ENCODE measurements around the gene ALOX15. TPM values are rescaled to one million over a fixed set of nuclear protein-coding genes. Genes with fewer than 3 reads are reported as not detected.
"Not testable (repeated sequence)": the region's sequence is repeated elsewhere in the genome, so short reads cannot be mapped to it uniquely, and the experiment has no call there.

ALOX15 gene
- total and polyA plus RNA-seq, 3 experiments from 2014 or later = not detected

DNA sequence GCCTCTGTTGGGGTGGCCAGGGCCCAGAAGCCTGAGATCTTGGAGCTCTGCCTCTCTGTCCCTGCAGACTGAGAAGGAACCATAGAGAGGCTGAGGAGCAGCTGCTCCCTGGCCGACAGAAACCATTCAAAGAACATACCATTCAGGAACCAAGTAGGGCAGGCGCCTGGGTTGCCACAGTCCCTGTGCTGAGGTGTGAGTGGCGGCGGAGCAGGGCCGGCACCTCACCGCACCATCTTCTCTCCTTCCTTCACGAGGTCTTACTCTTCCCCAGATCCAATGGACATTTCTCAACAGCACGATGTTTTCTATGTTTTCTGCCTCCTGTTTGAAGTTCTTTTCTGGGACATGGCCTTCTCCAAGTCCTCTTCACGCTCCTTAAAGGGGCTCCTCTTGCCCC, 22.8 kb upstream of the ALOX15 start:
- H3K27me3 Mint-ChIP-seq = peaks cover 0 to 4% of the 10 kb centered on the region in 2 donors
- Histone ChIP-seq H3K36me3 (ENCODE audit: insufficient read depth, low read length) (no peaks in the 10 kb centered on the region), H3K9me3 (ENCODE audit: low read length) (no peaks in the 10 kb centered on the region), H3K27ac (ENCODE audit: low read depth, low read length) (no peak overlapping the region), H3K4me3 (ENCODE audit: low read length) (no peak overlapping the region), H3K27me3 (ENCODE audit: insufficient read depth, low read length, poor library complexity, severe bottlenecking) (no peaks in the 10 kb centered on the region), H3K4me1 (ENCODE audit: insufficient read depth, low read length) (no peaks in the 10 kb centered on the region)
- ChIA-PET CTCF (no interaction called here), POLR2A (no interaction called here)
- H3K36me3 Mint-ChIP-seq = no peaks in the 10 kb centered on the region
- H3K4me1 Mint-ChIP-seq = no peaks in the 10 kb centered on the region
- no peak overlapping the region for H3K4me3 Mint-ChIP-seq
- H3K27ac Mint-ChIP-seq = peak overlapping the region in 1 of 8 donors; percentile 0
- H3K9me3 Mint-ChIP-seq = no peaks in the 10 kb centered on the region
- no peak for DNase-seq

GRCh38 chr17:4663711-4664110, 22.2 kb upstream of the ALOX15 start:
- peaks cover 0 to 9% of the 10 kb centered on the region in 2 donors for H3K27me3 Mint-ChIP-seq
- no peak for DNase-seq

DNA sequence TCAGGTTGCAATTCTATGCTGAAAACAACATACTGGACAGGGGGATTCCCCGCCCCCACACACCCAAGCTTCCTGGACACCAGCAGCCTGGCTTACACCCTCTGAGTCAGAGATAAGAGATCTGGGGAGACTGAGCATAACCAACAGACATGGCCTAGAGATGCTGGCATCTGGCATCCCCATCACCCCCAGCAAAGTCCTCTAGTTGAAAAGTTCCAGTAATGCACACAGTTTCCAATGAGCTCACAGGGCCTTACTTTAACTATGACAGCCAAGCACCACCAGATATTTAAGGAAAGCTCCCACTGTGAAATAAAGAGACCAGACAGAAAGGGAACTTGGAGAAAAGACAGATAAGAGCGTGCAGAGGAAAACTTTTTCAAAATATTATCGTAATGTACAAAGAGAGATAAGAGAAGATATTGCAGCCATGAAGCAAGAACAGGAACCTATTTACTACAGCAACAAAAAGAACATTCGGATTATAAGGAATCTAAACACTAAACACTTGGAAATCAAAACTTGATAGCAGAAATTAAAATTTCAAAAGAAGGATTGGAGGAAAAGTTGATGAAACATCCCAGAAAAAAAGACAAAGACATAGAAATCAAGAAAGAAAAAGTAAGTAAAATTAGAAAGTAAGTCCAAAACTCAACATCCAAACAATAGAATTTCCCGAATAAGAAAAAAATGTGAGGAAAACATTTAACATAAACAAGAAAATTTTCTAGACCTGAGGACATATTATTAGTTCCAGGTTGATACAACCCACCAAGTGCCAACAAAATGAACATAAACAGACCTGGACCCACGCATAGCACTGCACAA, 17.2 kb upstream of the ALOX15 start:
- Mint-ChIP-seq H3K27ac (no peak overlapping the region), H3K36me3 (no peaks in the 10 kb centered on the region), H3K4me1 (no peaks in the 10 kb centered on the region), H3K27me3 (peaks cover 4 to 25% of the 10 kb centered on the region in 2 donors), H3K4me3 (no peak overlapping the region), H3K9me3 (peaks cover 0 to 2% (median 0%) of the 10 kb centered on the region in 5 donors)
- no peaks in the 10 kb centered on the region for H3K27me3 ChIP-seq (ENCODE audit: insufficient read depth, low read length, poor library complexity, severe bottlenecking)
- POLR2A ChIA-PET = no interaction called here
- no peak for DNase-seq
- no peaks in the 10 kb centered on the region for H3K36me3 ChIP-seq (ENCODE audit: insufficient read depth, low read length)
- no peaks in the 10 kb centered on the region for H3K9me3 ChIP-seq (ENCODE audit: low read length)
- H3K27ac ChIP-seq (ENCODE audit: low read depth, low read length) = no peak overlapping the region
- CTCF ChIA-PET = no interaction called here
- no peaks in the 10 kb centered on the region for H3K4me1 ChIP-seq (ENCODE audit: insufficient read depth, low read length)
- H3K4me3 ChIP-seq (ENCODE audit: low read length) = no peak overlapping the region

More at GRCh38 chr17:4663711-4664110, 22.2 kb upstream of the ALOX15 start:
- Histone ChIP-seq H3K36me3 (ENCODE audit: insufficient read depth, low read length) (no peaks in the 10 kb centered on the region), H3K27me3 (ENCODE audit: insufficient read depth, low read length, poor library complexity, severe bottlenecking) (no peaks in the 10 kb centered on the region), H3K9me3 (ENCODE audit: low read length) (no peaks in the 10 kb centered on the region), H3K4me1 (ENCODE audit: insufficient read depth, low read length) (no peaks in the 10 kb centered on the region), H3K4me3 (ENCODE audit: low read length) (no peak overlapping the region), H3K27ac (ENCODE audit: low read depth, low read length) (no peak overlapping the region)
- no peak overlapping the region for H3K27ac Mint-ChIP-seq
- ChIA-PET POLR2A (no interaction called here), CTCF (no interaction called here)
- H3K36me3 Mint-ChIP-seq = no peaks in the 10 kb centered on the region
- no peaks in the 10 kb centered on the region for H3K4me1 Mint-ChIP-seq
- H3K9me3 Mint-ChIP-seq = no peaks in the 10 kb centered on the region
- no peak overlapping the region for H3K4me3 Mint-ChIP-seq

DNA sequence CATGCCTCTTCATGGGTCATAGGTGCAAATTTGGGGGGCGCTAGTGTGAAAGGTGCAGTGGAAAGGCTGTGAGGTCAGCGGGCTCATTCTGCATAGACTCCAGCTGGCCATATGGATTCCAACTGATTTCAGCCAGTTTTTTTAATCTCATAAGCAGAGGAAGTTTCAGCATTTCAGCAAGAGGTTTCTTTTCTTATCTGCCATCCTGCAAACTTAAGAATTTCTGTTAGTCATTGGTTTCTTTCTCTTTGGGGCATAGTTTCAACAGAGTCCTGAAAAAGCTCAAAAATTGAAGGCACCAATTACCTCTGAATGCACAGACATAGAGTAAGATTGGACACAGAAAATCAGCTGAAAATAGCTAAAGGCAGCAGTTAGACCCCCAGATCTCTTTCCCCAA, 16.2 kb upstream of the ALOX15 start:
- no peaks in the 10 kb centered on the region for H3K36me3 Mint-ChIP-seq
- POLR2A ChIA-PET = no interaction called here

GRCh38 chr17:4655933-4656332, 14.5 kb upstream of the ALOX15 start:
- H3K36me3 ChIP-seq (ENCODE audit: insufficient read depth, low read length); H3K9me3 Mint-ChIP-seq; H3K4me1 Mint-ChIP-seq; POLR2A ChIA-PET; H3K27me3 ChIP-seq (ENCODE audit: insufficient read depth, low read length, poor library complexity, severe bottlenecking); H3K4me3 ChIP-seq (ENCODE audit: low read length); H3K4me3 Mint-ChIP-seq; H3K27ac Mint-ChIP-seq; H3K9me3 ChIP-seq (ENCODE audit: low read length); H3K4me1 ChIP-seq (ENCODE audit: insufficient read depth, low read length); CTCF ChIA-PET; H3K27ac ChIP-seq (ENCODE audit: low read depth, low read length); DNase-seq; H3K36me3 Mint-ChIP-seq: not testable (repeated sequence)
- H3K27me3 Mint-ChIP-seq = peaks cover 9 to 34% of the 10 kb centered on the region in 2 donors

More for the DNA sequence above, 16.2 kb upstream of the ALOX15 start:
- CTCF ChIA-PET = no interaction called here
- Histone ChIP-seq H3K27me3 (ENCODE audit: insufficient read depth, low read length, poor library complexity, severe bottlenecking) (no peaks in the 10 kb centered on the region), H3K36me3 (ENCODE audit: insufficient read depth, low read length) (no peaks in the 10 kb centered on the region), H3K9me3 (ENCODE audit: low read length) (no peaks in the 10 kb centered on the region), H3K4me3 (ENCODE audit: low read length) (no peak overlapping the region), H3K27ac (ENCODE audit: low read depth, low read length) (peak overlapping the region; percentile 31), H3K4me1 (ENCODE audit: insufficient read depth, low read length) (no peaks in the 10 kb centered on the region)
- H3K27ac Mint-ChIP-seq = no peak overlapping the region
- no peaks in the 10 kb centered on the region for H3K4me1 Mint-ChIP-seq
- no peak for DNase-seq
- peaks cover 9 to 33% of the 10 kb centered on the region in 2 donors for H3K27me3 Mint-ChIP-seq
- H3K4me3 Mint-ChIP-seq = no peak overlapping the region
- peaks cover 0 to 2% (median 0%) of the 10 kb centered on the region in 5 donors for H3K9me3 Mint-ChIP-seq

DNA sequence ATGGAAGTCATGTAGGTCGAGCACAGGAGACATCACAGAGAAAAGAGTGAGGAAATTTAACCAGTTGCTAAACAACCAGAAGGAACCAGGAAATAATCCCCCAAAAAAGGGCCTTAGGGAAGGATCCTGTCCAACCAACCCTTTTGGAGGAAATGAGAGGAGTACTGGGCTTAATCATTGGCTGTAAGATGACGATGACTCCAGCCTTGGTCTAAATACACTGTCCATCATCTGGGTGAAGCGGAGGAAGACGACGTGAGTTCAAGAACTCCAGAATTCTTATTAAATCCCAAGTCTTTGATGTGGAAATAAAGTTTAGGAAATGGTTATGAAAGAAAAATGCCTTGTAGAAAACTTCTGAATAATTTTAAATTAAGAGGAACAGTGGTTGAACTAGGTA, 11.5 kb upstream of the ALOX15 start:
- Histone ChIP-seq H3K4me3 (ENCODE audit: low read length) (no peak overlapping the region), H3K9me3 (ENCODE audit: low read length) (no peaks in the 10 kb centered on the region)
- H3K9me3 Mint-ChIP-seq = peaks cover 0 to 2% (median 0%) of the 10 kb centered on the region in 5 donors

DNA sequence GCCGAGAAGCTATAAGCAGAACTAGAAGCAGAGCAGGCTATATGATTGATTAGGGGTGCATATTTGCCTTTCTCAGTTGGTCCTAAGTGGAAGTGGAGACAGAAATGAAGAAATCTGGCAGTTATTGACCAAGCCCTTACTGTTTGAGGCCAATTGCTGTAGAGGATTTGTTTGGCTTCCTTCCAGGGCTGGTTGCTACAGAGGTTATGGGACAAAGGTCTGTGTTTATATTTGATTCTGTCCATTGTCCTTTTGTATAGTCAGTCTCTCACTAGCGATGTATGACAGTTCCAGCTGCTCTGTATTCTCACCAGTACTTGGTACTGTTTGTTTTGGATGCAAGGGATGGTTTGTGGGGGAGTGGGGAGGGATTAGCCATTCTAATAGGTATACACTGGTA, 7.3 kb upstream of the ALOX15 start:
- DNase-seq = no peak
- Mint-ChIP-seq H3K27me3 (peaks cover 31 to 52% of the 10 kb centered on the region in 2 donors), H3K4me1 (no peaks in the 10 kb centered on the region), H3K9me3 (no peaks in the 10 kb centered on the region), H3K4me3 (no peak overlapping the region), H3K36me3 (no peaks in the 10 kb centered on the region), H3K27ac (no peak overlapping the region)
- Histone ChIP-seq H3K27ac (ENCODE audit: low read depth, low read length) (no peak overlapping the region), H3K27me3 (ENCODE audit: insufficient read depth, low read length, poor library complexity, severe bottlenecking) (peaks cover 5% of the 10 kb centered on the region), H3K36me3 (ENCODE audit: insufficient read depth, low read length) (no peaks in the 10 kb centered on the region), H3K4me3 (ENCODE audit: low read length) (no peak overlapping the region), H3K4me1 (ENCODE audit: insufficient read depth, low read length) (no peaks in the 10 kb centered on the region), H3K9me3 (ENCODE audit: low read length) (no peaks in the 10 kb centered on the region)
- CTCF ChIA-PET = no interaction called here
- POLR2A ChIA-PET = no interaction called here

More for the DNA sequence above, 11.5 kb upstream of the ALOX15 start:
- H3K4me3 Mint-ChIP-seq = no peak overlapping the region
- H3K36me3 ChIP-seq (ENCODE audit: insufficient read depth, low read length) = no peaks in the 10 kb centered on the region
- H3K27ac Mint-ChIP-seq = no peak overlapping the region
- no peak overlapping the region for H3K27ac ChIP-seq (ENCODE audit: low read depth, low read length)
- CTCF ChIA-PET = no interaction called here
- no peak for DNase-seq
- no peaks in the 10 kb centered on the region for H3K36me3 Mint-ChIP-seq
- peaks cover 12 to 38% of the 10 kb centered on the region in 2 donors for H3K27me3 Mint-ChIP-seq
- H3K4me1 ChIP-seq (ENCODE audit: insufficient read depth, low read length) = no peaks in the 10 kb centered on the region
- no peaks in the 10 kb centered on the region for H3K27me3 ChIP-seq (ENCODE audit: insufficient read depth, low read length, poor library complexity, severe bottlenecking)
- no peaks in the 10 kb centered on the region for H3K4me1 Mint-ChIP-seq
- POLR2A ChIA-PET = no interaction called here

DNA sequence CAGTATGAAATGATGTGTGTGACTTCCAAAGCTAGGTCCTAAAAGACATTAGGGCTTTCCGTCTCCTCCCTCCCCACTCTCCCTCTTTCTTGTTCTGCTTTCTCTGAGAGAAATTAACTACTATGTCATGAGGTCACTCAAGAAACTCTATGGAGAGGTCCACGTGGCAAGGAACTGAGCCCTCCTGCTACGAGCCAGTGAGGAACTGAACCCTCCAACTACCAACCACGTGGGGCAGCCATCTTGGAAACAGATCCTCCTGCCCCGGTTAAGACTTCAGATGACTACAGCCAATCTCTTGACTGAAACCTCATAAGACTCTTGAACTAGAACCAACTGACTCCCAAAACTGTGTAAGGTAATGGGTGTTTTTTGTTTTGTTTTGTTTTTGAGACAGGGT, 4.2 kb upstream of the ALOX15 start:
- ChIA-PET CTCF (no interaction called here), POLR2A (interaction anchor here (0.7 kb wide), 1 partner anchor 433 kb away, joined by 3 read pairs; no protein-coding TSS in a partner anchor)
- DNase-seq = no peak
- Histone ChIP-seq H3K4me3 (ENCODE audit: low read length) (no peak overlapping the region), H3K27me3 (ENCODE audit: insufficient read depth, low read length, poor library complexity, severe bottlenecking) (peaks cover 8% of the 10 kb centered on the region), H3K27ac (ENCODE audit: low read depth, low read length) (no peak overlapping the region), H3K4me1 (ENCODE audit: insufficient read depth, low read length) (no peaks in the 10 kb centered on the region), H3K9me3 (ENCODE audit: low read length) (no peaks in the 10 kb centered on the region), H3K36me3 (ENCODE audit: insufficient read depth, low read length) (no peaks in the 10 kb centered on the region)
- H3K36me3 Mint-ChIP-seq = no peaks in the 10 kb centered on the region
- H3K27ac Mint-ChIP-seq = no peak overlapping the region
- H3K27me3 Mint-ChIP-seq = peaks cover 44 to 66% of the 10 kb centered on the region in 2 donors
- H3K9me3 Mint-ChIP-seq = peaks cover 0 to 1% (median 0%) of the 10 kb centered on the region in 5 donors
- no peak overlapping the region for H3K4me3 Mint-ChIP-seq
- peaks cover 0 to 3% (median 2%) of the 10 kb centered on the region in 3 donors for H3K4me1 Mint-ChIP-seq
